OCI-LY7 (cell line): ENCODE results near the gene FIGN.

Experiments
- CTCF ChIP-seq: fragments of 200-600 bp; sonication (generic); conservative IDR thresholded peaks from 2 replicates; pipeline ENCODE4 v1.5.1; 2014; ENCODE audit warnings: mild to moderate bottlenecking, antibody characterized with exemption, low read length, moderate library complexity, mixed read lengths
- EZH2phosphoT487 ChIP-seq: fragments of 200-600 bp; sonication (generic); IDR thresholded peaks from 2 replicates; pipeline ENCODE4 v1.6.1; 2018; ENCODE audit warnings: low read depth, borderline replicate concordance, mild to moderate bottlenecking, mixed run types, antibody characterized with exemption, low read length, moderate library complexity, mixed read lengths

GRCh38 chr2:163601377-163601776 lies 134.4 kb downstream of the FIGN start:
- TF ChIP-seq CTCF (no peak), EZH2phosphoT487 (no peak)
